Astrocyte of the hippocampus (primary cell): ENCODE measurements around the gene AMIGO3.
A peak's percentile ranks its signal among the peaks of the same experiment; 100 is the strongest.

ENCODE experiments used
- DNase-seq: peaks from one replicate; pipeline ENCODE4 v3.0.0; 2011; ENCODE audit warnings: low read depth, low spot score

AMIGO3 gene

GRCh38 chr3:49725906-49726681 lies 6.6 kb upstream of the AMIGO3 start:
- DNase-seq: no peak

GRCh38 chr3:49724586-49724985 lies 5.1 kb upstream of the AMIGO3 start:
- DNase-seq: no peak

- DNase-seq: peak; percentile 99
Measured at GRCh38 chr3:49723628-49724551, 4.4 kb upstream of the AMIGO3 start, which contains the start of gene GMPPB. GMPPB (minus strand) TSS chr3:49723951; CDS start chr3:49723726, 225 bp downstream.

GRCh38 chr3:49723296-49723627 lies 3.8 kb upstream of the AMIGO3 start:
- peak; percentile 62 for DNase-seq

- no peak for DNase-seq
Measured at GRCh38 chr3:49722896-49723295, 3.4 kb upstream of the AMIGO3 start.

- no peak for DNase-seq
Measured at GRCh38 chr3:49721896-49722781, 2.7 kb upstream of the AMIGO3 start.

GRCh38 chr3:49721596-49721895 lies 2.1 kb upstream of the AMIGO3 start:
- DNase-seq: no peak

- DNase-seq: no peak
Measured at GRCh38 chr3:49720855-49721595, 1.5 kb upstream of the AMIGO3 start.

- DNase-seq: peak; percentile 28
Measured at GRCh38 chr3:49718858-49719213, 648 bp downstream of the AMIGO3 start.

- no peak for DNase-seq
Measured at GRCh38 chr3:49717959-49718857, 1.3 kb downstream of the AMIGO3 start.

- DNase-seq: no peak
Measured at GRCh38 chr3:49717211-49717958, 2.1 kb downstream of the AMIGO3 start.

- no peak for DNase-seq
Measured at GRCh38 chr3:49716691-49717210, 2.7 kb downstream of the AMIGO3 start.

GRCh38 chr3:49716169-49716568 lies 3.3 kb downstream of the AMIGO3 start:
- DNase-seq: no peak

- DNase-seq: no peak
Measured at GRCh38 chr3:49715611-49716121, 3.8 kb downstream of the AMIGO3 start.

- DNase-seq: no peak
Measured at GRCh38 chr3:49714728-49715550, 4.5 kb downstream of the AMIGO3 start.

- no peak for DNase-seq
Measured at GRCh38 chr3:49713336-49714105, 6.0 kb downstream of the AMIGO3 start.

GRCh38 chr3:49712631-49713317 lies 6.7 kb downstream of the AMIGO3 start:
- no peak for DNase-seq
